ENCODE results near the gene PLXNA1. TPM values are rescaled to one million over a fixed set of nuclear protein-coding genes. Genes with fewer than 3 reads are reported as not detected.

PLXNA1 gene
- 98.0 and 111 TPM in 2 replicates for total RNA-seq

GRCh38 chr3:126982471-126983175 is at the start of gene PLXNA1:
Gene PLXNA1, plus strand, starts transcription at chr3:126983115. Its CDS starts 5,479 bp downstream, at chr3:126988594.

Other genes starting within 250 kb of the PLXNA1 start
- gene PRR23E, start 210.0 kb downstream of the PLXNA1 start, total RNA-seq, result not detected in 2 replicates